ENCODE data around the gene FRRS1.

GRCh38 chr1:99754055-99754626 is 12.3 kb downstream of the FRRS1 start:
- TF ChIP-seq CTCF (conservative IDR thresholded peaks at IDR 0.05; ENCODE audit: low read depth in 2 of 2) (no peak), REST (IDR thresholded peaks at IDR 0.05; ENCODE audit: unreplicated experiment) (no peak), EZH2 (IDR thresholded peaks at IDR 0.05; ENCODE audit: low read depth, unreplicated experiment) (no peak), EZH2phosphoT487 (IDR thresholded peaks at IDR 0.05; ENCODE audit: unreplicated experiment) (no peak), POLR2AphosphoS5 (IDR thresholded peaks at IDR 0.05; ENCODE audit: low read depth) (no peak), CREB1 (CRISPR knock-in tag; IDR thresholded peaks at IDR 0.05; ENCODE audit: low read depth) (no peak), STAT1 (IDR thresholded peaks at IDR 0.05; ENCODE audit: unreplicated experiment) (no peak), ZNF331 (CRISPR knock-in tag; IDR thresholded peaks at IDR 0.05; ENCODE audit: low read depth) (no peak), ZNF114 (CRISPR knock-in tag; IDR thresholded peaks at IDR 0.05) (no peak), JUNB (IDR thresholded peaks at IDR 0.05; ENCODE audit: unreplicated experiment) (no peak)
